Sigmoid colon (tissue), 4 donors: ENCODE measurements around the gene CPE.

ENCODE experiments used
- CTCF ChIP-seq, 4 experiments: fragments of 450-650 bp in 3 of 4; fragments of 200-600 bp in 1 of 4; IDR thresholded peaks; one replicate each; pipeline ENCODE4 v1.5.1; 2016 to 2019; ENCODE audit warnings: antibody characterized with exemption in 4 of 4, mild to moderate bottlenecking in 3 of 4, moderate library complexity in 2 of 4
- EP300 ChIP-seq, 4 donors: sonication (generic); formaldehyde crosslinking; IDR thresholded peaks; one replicate each; pipeline ENCODE4 v1.6.1; 2017; ENCODE audit warnings: antibody characterized with exemption in 4 of 4
- POLR2A ChIP-seq, 2 donors: fragments of 450-650 bp; IDR thresholded peaks; one replicate each; pipeline ENCODE4 v1.6.1; 2016; ENCODE audit warnings: antibody characterized with exemption in 2 of 2, mild to moderate bottlenecking in 2 of 2, moderate library complexity in 2 of 2
- POLR2AphosphoS5 ChIP-seq, 4 donors: sonication (generic); formaldehyde crosslinking; IDR thresholded peaks; one replicate each; pipeline ENCODE4 v1.6.1; 2017; ENCODE audit warnings: antibody characterized with exemption in 4 of 4

GRCh38 chr4:165541851-165542459 lies 163.1 kb downstream of the CPE start:
- TF ChIP-seq CTCF (IDR thresholded peaks at IDR 0.05): no peak
- no peak for TF ChIP-seq POLR2AphosphoS5 (IDR thresholded peaks at IDR 0.05)
- no peak for TF ChIP-seq POLR2A (IDR thresholded peaks at IDR 0.05)
- TF ChIP-seq EP300 (IDR thresholded peaks at IDR 0.05): no peak
